Mucosa of gallbladder (tissue), 1 donor: ENCODE data around the gene GALNTL6. TPM values are rescaled to one million over a fixed set of nuclear protein-coding genes. Genes with fewer than 3 reads are reported as not detected.
"Not testable (repeated sequence)": the region's sequence is repeated elsewhere in the genome, so short reads cannot be mapped to it uniquely, and the experiment has no call there.

Experiments used
- DNase-seq: peaks from one replicate; pipeline ENCODE4 v3.0.0-alpha.2; 2020; ENCODE audit warnings: low spot score
- total RNA-seq: library from RNA; stranded (reverse); gene quantifications from one replicate; pipeline ENCODE4 v1.2.1, GENCODE V29; 2021
- donor health status: DM: no; HTN: no; CAD: no.

GALNTL6 gene
- total RNA-seq, 1 donor from 2014 or later = 0.75 TPM

DNA sequence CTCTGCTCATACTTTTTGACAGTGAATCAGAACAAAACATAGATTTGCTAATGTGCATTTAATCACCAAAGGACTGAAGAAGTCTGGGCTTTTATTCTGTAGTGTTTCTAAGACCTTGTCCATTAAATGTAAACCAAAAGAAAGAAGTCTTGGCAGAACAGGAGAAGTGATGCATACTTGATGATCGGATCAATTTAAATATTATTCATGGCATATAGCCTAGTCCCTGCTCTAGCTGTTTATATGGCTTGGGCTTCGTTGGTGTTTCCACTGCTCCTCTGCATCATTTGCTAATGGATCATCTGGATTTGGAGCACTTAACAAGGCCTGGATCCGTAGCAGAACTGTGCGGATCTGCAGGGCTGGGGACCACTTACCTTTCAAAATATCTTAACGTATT, 566.6 kb downstream of the GALNTL6 start:
- no peak for DNase-seq

DNA sequence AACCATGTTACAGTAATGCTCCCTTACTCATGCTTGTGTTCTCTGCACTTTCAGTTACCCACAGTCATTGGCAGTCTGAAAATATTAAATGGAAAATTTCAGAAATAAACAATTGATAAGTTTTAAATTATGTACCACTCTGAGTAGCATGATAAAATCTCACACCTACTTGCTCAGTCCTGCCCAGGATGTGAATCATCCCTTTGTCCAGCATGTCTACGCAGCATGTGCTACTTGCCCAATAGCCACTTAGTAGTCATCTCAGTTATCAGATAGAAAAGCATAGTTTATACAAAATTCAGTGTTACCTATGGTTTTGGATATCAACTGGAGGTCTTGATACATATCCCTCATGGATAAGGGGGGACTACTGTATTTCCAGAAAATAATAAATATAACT, 577.1 kb downstream of the GALNTL6 start:
- DNase-seq = no peak

DNA sequence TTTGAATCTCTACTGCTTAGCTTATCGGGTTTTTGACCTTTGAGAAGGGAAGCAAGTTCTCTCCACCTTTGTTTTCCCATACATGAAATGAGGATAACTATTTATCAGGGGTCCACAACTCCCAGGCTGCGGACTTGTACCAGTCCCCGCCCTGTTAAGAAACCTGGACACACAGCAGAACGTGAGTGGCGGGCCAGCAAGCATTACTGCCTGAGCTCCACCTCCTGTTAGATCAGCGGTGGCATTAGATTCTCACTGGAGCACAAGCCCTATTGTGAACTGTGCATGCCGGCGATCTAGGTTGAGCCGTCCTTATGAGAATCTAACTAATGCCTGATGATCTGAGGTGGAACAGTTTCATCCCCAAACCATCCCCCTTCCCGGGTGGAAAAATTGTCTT, 579.5 kb downstream of the GALNTL6 start:
- DNase-seq = no peak

DNA sequence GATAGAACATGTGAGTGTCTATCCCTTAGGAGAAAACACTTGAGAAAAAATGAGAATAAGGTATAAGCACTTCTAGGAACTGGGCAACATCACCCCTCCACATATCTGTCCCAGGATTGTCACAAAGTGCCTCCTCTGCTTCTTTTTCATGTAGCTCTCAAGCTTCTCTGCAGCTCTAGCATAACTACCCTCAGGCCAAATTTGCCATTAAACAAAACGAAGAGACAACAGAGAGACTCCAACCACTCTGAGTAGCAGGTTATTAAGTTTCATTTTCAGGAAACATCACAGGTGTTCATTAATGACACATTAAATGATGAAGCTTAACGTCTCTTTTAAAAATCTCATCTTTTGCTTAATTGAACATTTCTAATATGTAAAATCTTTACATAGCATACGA, 580.0 kb downstream of the GALNTL6 start:
- DNase-seq = no peak

DNA sequence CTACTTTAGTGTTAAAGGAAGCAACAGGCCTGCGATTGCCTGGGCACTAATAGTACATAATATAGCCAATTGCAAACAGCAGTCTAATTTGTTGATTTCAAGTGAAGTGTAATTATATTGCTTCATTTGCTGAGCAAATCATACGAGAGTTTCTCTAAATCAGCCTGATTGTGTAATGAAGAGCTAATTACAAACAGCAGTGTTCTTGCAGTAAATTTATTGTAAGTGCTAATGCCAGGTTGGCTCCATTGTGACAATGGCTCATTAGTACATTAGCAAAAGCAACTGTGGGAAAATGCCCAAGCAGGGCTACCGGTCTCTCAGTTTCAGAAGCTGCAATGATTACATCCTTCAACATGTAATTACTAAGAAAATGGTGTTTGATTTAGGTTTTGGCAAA, 591.5 kb downstream of the GALNTL6 start:
- DNase-seq = no peak

DNA sequence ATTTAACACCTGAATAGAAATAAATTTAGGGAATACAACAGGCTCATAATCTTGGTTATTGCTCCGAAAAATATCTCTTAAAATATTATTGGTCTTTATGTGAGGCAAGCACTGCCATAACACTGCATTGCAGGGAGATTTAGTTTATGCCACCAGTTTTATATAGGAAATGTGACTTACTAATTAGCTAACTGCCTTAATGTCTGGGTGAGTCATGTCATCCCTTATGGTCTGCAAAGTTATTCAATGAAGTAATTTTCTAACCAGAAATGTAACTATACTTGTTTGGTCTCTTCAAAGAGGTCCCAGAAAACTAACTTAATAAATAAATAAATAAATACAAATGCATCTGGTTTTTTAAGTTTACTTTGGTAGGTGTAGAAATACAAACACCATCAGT, 597.2 kb downstream of the GALNTL6 start:
- no peak for DNase-seq

DNA sequence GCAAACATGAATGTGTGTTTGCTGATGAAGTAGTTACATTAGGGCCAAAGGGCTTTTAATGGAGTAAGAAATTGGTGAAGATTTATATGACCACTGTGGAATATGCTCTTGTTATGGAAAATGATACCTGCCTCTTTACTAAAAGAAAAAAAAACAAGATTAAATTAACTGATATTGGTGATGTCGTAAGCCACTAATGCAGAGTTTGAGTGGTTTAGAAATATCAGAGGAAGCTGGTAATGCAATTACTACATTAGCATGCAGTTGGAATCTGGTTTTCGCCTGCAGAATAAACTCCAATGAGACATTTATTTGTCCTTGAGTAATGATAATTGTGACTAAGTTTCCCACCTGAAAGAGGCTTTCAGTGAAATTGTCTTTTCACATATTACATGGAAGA, 597.9 kb downstream of the GALNTL6 start:
- no peak for DNase-seq

DNA sequence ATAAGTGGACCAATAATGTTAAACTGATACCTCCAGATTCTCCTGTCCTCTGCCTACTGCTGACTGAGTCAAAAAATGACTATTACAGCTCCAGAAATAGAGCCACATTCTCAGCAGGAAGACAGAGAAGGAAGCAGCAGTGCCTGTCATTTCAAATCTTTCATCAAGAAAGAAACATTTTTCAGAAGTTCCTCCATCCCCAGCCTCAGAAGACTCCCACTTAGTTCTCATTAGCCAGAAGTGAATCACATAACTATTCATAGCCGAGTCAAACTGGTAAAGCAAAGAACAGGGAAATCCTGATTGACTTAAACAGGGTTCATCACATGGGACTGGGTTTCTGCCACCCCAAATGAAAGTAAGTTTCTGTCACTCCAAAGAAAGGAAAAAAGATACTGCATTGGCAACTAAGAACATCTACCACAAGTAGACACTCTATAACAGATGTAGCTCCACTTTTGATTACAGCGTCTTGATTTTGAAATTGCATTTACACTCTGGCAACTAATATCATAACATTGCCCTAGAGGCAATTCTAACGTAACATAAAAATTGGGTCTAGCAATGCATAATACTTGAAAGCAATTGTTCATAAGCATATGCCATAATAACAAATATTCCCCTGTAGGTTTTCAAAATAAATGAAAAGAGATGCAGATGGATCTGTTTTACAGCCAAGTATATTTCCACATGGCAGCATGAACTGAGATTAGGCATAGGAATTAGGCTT, 599.8 kb downstream of the GALNTL6 start:
- no peak for DNase-seq

DNA sequence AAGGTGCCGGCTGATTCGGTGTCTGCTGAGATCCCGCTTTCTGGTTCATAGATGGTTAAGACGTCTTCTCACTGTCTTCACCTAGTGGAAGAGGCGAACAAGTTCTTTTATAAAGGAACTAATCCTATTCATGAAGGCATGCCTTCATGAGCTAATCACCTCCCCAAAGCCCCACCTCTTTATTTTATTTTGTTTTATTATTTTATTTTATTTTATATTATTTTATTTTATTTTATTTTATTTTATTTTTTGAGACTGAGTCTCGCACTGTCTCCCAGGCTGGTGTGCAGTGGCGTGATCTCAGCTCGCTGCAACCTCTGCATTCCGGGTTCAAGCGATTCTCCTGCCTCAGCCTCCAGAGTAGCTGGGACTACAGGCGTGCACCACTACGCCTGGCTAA, 615.8 kb downstream of the GALNTL6 start:
- not testable (repeated sequence) for DNase-seq

DNA sequence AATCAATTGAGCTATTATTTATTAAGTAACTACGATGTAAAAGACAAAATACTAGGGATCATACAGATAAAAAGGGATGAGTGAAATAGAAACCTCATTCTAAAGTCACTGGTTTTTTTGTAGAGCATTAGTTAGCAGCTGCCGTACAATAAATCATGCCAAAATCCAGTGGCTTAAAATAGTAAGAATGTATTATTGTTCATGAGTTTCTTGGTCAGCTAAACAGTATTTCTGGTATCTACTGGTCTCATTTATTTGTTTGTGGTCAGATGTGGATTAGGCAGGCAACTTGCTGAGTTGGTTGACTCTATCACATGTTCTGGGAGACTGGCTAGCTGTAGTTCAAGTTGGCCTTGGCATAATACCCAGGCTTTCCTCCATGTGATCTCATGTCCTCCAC, 667.3 kb downstream of the GALNTL6 start:
- DNase-seq = no peak

DNA sequence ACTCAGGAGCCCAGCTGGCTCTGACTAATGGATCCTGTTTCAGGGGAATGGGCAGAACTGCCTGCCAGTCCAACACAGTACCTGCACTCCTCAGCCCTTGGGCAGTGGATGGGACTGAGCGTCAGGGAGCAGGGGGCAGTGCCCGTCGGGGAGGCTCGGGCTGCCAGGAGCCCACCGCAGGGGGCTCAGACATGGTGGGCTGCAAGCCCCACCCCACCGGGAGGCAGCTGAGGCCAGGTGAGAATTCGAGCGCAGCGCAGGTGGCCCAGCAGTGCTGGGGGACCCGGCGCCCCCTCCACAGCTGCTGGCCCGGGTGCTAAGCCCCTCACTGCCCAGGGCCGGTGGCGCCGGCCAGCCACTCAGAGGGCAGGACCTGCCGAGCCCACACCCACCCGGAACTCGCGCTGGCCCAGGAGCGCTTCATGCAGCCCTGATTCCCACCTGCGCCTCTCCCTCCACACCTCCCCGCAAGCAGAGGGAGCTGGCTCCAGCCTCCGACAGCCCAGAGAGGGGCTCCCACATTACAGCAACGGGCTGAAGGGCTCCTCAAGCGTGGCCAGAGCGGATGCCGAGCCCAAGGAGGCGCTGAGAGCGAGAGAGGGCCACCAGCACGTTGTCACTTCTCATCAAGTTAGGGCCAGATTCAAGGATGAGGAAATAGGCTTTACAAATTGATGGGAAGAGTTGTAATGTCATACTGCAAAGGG, 668.8 kb downstream of the GALNTL6 start:
- no peak for DNase-seq

DNA sequence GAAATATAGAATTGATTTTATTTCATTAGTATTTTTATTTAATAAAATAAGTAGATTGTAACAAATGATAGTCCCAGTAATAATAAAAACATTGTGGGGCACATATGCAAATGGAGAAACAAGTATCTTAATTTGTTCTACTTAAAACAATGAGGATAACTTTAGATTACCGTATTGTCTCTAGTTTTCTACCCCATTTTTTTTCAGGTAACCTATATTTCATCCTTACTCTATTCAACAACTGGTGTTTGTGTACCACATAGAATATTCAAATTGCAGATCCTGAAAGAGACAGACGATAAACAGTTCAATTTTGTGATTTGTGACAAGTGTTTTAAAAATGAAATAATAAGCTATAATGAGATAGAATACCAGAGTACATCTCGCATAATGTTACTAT, 671.8 kb downstream of the GALNTL6 start:
- DNase-seq = no peak

DNA sequence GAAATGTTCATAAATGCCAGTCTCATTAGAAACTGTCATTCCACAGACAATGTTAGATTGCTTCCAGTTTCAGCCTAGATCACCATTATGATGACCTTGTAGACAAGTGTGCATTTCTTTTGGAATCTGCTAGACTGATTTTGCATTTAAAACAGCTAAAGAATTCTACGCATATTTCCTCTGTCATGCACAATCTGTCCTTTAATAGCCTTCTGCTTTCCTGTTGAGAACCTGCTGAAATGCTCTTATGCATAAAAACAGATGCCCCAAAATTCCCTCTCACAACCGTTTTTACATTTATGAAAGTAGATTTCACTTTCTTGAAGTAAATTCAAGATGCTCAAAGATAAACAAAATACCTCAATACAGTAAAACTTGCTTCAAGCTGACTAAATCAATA, 673.3 kb downstream of the GALNTL6 start:
- DNase-seq = no peak

DNA sequence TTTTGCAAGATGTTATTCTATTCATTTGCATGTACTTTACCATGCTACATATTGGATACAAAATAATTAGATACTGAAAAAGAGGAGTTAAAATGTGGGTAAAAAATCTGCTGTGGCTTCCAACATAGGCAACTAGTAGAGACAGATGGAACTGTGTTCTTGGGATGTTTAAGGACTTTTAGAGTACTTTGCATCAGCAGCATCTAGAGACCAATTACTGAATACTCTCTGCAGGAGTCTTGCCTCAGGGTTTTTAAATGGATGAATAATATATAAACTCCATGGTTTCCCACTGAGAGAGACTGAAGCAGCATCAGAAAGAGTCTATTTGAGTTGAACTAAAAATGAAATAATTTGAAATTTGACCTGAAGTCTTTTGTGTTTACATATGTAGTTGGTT, 676.7 kb downstream of the GALNTL6 start:
- no peak for DNase-seq

DNA sequence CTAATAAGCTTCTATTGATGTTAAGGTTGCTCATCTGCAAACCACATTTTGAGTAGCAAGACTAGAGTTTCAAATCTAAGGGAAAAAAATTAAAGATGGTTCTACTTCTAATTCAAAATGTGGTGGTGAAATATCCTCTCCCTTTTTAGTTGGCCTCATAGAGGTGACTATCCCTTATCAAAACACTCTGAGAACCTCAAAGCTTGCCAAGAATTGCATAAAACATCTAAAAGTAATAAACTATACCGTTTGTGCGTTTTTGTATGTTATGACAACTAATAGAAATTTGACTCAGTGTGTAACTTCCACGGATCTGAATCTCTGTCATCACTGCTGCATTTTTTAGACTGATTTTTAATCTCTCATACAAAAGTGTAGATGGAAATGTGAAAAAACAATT, 682.6 kb downstream of the GALNTL6 start:
- DNase-seq = no peak

DNA sequence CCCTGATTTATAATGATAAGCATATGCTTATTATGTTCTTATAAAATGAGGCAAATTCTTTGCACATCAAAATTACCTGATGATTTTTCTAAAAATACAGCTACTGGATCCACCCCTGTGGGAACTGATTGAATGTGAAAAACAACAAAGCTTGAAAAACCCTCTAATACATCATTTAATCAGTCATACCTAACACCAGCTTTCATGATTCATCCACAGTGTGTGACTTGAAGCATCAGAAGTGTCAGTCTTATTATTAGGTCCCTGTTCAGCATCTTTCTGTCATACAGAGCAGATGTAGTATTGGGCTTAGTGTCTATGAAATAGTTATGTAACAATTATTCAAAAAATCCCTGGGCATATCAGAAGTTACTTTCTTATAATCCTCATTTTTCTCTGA, 684.1 kb downstream of the GALNTL6 start:
- DNase-seq = no peak

DNA sequence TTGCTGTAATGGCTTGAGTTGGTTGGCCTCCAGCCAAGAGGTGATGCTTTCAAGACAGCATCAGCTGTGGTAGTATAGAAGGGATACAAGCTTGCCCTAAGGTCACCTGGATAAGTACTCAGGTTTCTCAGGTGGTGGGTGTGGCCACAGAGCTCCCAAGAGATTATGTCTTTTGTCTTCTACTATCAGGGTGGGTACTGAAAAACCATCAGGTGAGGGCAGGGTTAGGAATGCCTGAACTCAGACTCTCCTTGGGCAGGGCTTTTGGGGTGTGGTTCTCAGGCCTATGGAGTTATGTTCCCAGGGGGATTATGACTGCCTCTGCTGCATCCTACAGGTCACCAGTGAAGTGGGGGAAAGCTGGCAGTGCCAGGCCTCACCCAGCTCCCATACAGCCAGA, 700.8 kb downstream of the GALNTL6 start:
- DNase-seq = no peak

DNA sequence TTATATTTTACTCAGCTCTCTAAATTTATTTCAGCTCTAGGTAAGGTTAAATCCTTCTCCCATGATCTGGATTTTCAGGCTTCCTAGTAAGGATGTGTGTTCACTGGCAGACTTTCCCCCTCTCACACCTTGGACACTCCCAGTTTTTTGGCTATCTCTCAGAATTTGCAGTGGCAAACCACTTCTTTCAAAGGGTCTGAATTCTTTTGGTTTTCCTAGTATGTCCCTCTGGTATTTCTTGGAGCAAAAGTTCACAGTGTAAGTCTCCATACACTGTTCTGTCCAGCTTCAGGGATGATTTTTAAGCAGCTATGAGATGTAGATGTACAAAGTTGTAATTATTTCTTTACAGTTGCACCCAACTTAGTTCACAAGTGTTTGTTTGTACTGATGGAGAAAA, 701.6 kb downstream of the GALNTL6 start:
- no peak for DNase-seq

DNA sequence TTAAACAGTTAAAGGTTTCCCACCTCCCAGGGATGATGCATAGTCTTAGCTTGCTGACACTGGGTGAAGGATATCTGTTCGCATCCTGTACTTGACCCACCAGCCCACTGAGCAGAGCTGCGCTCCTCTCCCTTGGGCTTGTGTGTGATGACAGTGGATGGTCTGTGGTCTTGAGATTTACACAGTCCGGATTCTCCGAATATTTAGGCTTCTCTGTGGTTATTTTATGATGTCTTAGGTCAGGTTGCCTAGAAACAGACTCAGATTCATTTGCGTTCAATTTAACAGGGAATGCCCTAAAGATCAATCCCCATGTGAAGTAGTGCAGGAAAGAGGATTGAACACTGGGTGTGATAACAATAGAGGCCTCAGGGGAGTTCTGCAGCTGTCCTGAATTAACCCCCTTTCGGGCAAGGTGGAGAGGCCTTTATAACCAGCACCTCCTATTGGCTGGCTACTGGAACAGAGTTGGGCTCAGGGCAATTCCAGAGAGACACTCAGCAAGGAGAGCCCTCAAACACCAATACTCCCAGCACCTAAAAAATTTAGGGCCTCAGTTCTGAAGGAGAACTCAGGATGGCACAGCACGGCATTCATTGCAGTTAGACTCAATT, 702.2 kb downstream of the GALNTL6 start:
- no peak for DNase-seq

DNA sequence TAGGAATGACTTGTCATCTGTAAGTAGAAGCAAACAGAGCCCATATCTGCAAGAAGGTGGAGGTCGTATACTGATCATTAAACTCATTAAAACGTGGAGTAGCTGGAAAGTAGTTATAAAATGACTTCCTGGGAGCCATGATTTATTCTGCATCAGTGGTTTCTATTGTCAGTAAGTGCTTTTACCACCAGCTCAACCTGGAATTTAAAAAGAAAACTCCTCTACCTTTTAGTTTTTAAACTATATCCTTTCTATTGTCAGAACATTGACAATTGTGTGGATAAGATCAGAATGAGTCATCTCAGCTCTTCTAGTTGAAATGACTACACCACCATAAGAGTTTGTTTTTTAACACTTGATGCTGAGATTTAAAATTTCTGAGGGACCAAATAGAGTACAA, 704.2 kb downstream of the GALNTL6 start:
- DNase-seq = no peak

DNA sequence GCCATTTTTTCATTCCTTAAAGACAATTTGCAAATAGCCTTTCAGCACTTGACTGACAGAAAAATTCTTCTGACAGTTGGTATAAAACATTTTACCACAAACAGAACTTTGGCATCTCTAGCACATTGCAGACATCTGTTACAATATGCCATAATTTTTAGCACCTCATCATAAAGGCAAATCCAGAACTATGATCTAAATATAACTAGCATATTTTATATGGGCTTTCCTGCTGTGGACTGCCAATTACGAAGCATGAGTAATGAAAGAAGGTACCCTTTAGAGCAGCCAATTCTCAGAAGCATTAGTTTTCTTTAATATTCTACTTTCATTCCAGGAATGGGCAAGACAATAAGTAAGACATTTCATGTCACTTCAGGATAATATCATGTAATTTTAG, 708.0 kb downstream of the GALNTL6 start:
- no peak for DNase-seq

DNA sequence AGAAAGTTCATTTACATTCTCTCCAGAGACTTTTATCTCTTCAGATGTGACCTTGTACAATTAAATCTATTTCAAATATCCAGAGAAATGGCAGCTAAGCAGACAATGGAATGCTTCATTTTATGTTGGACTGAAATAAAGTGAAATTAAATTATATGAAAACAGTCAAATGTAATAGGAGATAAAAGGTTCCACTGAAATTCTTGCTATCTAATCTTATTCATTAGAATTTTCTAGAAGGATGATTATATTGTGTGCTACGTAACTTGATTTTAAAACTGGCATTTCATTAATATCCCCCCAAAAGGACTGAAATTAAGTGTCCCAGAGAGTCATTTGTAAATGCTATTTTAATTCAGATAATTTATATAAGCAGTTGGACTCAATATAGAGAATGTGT, 708.5 kb downstream of the GALNTL6 start:
- no peak for DNase-seq

DNA sequence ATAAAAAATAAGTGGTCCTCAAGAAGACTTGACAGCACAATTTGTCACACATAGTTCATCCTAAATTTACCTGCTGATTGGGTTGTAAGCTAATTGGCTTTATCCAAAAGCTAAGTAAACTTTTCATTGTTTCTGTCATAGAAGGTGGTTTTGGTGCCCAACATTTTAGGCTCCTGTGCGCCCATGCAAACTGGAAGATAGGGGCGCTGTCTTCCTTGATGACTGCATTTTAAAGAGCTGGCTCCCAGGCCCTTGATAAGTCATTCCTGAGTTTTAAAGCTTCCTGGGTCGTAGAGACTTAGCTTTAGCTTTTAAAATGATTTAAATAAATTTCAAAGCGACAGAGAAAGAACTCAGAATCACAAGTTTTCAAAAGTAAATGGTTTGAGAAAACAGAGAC, 730.0 kb downstream of the GALNTL6 start:
- no peak for DNase-seq
